Measurements from ENCODE around the gene BCORL1. TPM values are rescaled to one million over a fixed set of nuclear protein-coding genes. Genes with fewer than 3 reads are reported as not detected.

BCORL1 gene
- total RNA-seq, 1 experiment from 2014 or later = 1.7 TPM

GRCh38 chrX:130060122-130061069, 78.0 kb downstream of the BCORL1 start:
- peak; percentile 86 for DNase-seq (ENCODE audit: low spot score)

GRCh38 chrX:130066975-130067615, 84.7 kb downstream of the BCORL1 start:
- no peak for DNase-seq (ENCODE audit: low spot score)

GRCh38 chrX:130071611-130072344, 89.3 kb downstream of the BCORL1 start:
- no peak for DNase-seq (ENCODE audit: low spot score)

DNA sequence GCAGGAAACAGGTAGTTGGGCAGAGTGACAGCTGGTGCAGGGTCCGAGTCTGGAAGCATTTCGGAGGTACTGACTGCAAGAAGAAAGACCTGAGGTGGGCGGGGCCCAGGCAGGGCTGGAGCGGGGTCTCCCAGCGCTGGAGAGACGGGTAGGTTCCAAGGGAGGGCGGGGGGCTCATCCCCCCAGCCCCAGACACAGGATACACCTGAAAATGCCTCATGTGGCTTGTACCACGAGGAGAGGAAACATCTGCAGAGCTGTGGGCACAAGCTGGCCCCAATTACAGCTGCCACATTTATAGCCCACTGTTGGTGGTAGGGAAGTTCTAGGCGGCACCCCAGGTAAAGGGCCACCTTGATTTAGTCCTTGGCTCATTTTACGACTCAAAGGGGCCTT, 89.9 kb downstream of the BCORL1 start:
- DNase-seq (ENCODE audit: low spot score) = no peak

GRCh38 chrX:130075777-130076176, 93.3 kb downstream of the BCORL1 start:
- no peak for DNase-seq (ENCODE audit: low spot score)

GRCh38 chrX:130079824-130080406, 97.5 kb downstream of the BCORL1 start:
- DNase-seq (ENCODE audit: low spot score) = peak; percentile 86

DNA sequence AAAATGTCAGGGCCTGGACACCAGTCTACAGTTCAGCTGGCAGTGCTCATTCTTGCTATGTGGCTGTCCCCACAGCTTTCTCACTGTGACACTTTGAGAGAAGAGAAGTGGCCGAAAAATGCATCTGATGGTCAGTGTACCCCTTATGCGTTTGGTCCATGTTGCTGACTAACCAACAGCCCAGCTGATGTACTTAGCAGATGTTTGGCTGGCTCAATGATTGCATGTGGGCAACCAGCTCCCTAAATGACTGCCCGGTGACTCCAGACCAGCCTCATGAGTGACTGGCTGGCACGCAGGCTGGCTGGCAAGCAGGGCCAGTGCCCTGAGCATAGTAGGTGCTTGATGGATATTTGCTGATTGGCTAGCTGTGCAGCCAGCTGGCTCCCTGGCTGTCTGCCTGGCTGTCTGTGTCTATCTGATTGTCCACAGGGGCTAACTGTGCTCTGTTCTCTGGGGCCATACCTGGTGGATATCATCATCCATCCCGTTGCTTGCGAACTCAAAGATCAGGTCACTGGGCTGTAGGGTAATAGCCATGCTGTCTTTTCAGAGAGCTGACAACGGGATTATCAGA, 98.4 kb downstream of the BCORL1 start:
- no peak for DNase-seq (ENCODE audit: low spot score)

DNA sequence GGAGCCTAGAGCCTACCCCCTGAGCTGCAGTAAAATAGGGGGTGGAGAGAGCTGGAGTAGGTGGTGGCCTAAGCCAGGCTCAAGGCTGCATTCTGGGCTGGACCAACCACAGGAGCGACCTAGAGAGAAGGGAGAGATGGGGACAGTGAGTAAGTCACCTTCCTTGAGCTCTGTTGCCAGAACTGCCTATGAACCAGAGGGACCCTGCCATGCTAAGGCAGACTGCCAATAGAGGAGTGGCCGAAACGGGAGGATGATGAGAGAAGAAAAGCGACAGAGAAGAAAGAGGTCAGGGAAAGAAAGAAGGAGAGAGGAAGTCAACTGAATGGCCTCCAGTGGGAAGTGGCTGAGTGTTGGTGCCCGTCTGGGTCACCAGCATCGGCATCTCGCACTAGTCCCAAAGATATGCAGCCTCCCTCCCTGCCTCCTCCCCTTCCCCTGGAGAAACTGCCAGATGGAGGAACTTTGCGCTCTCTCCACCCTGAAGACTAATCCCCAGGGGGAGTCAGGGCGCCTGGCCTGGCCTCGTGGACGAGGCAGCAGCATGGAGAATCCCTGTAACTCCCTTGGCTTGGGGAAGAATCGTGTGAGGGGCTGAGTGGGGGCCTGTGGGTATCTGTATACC, 99.1 kb downstream of the BCORL1 start:
- DNase-seq (ENCODE audit: low spot score) = no peak

- DNase-seq (ENCODE audit: low spot score) = no peak
Measured at GRCh38 chrX:130082244-130083106, 100.0 kb downstream of the BCORL1 start.

- DNase-seq (ENCODE audit: low spot score) = no peak
Measured at GRCh38 chrX:130083107-130083490, 100.7 kb downstream of the BCORL1 start.

DNA sequence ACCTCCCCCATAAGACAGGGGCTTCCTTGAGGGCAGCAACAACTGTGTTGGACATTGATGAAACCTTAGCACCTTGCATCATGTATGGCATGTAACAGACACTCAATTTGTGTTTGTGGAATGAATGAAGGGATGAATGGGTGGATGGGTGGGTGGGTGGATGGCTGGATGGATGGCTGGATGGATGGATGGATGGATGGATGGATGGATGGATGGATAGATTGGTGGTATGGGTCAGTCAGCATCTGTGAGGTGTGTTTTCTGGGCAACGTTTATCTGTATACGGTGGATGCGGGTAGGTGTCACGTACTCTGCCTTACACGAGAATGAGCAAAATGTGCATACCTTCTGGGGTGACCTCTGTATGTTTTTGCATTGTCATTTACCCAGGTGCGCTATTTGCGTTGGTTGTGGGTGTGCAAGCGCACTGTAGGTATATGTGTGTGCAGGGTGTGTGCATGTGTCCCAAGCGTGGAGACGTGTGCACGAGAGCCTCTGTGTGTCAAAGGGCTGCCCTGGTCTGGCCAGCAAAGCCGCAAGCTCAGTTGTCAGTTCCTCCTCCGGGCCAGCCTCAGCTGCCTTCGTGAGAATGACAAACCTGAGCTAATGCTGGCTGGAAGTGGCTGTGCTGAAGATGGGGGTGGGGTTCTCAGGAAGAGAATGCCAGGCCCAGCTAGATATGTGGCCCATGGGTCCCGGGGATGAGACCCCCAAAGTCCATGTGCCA, 101.4 kb downstream of the BCORL1 start:
- DNase-seq (ENCODE audit: low spot score) = no peak

DNA sequence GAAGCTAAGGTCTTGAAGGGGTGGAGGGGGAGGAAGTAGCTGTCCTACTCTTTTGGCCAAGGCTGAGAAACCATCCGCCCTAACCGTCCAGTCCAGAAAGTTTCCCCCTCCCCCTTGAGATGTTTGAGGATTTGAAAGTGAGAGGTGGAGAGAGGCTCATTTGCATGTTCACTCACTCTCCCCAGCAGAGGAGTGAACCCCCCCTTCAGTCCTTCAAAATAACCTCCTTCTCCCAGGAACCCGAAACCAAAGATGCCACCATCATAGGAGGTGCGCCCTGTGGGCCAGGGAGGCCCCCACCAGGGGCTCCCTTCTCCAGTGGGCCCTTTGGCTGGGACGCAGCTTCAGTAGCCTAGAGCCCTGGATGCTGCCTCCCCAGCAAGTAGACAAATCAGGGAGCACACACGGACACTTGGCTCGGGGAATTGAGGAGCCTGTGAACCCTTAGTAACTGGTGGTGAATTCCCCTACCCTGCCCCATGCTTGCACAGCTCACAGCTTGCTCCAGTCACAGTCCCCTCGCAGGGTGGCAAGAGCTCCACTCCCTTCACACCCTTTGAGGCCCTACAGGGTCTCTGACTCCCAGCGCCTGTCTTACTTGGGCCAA, 102.3 kb downstream of the BCORL1 start:
- no peak for DNase-seq (ENCODE audit: low spot score)

GRCh38 chrX:130085551-130086446, 103.4 kb downstream of the BCORL1 start:
- DNase-seq (ENCODE audit: low spot score) = no peak

DNA sequence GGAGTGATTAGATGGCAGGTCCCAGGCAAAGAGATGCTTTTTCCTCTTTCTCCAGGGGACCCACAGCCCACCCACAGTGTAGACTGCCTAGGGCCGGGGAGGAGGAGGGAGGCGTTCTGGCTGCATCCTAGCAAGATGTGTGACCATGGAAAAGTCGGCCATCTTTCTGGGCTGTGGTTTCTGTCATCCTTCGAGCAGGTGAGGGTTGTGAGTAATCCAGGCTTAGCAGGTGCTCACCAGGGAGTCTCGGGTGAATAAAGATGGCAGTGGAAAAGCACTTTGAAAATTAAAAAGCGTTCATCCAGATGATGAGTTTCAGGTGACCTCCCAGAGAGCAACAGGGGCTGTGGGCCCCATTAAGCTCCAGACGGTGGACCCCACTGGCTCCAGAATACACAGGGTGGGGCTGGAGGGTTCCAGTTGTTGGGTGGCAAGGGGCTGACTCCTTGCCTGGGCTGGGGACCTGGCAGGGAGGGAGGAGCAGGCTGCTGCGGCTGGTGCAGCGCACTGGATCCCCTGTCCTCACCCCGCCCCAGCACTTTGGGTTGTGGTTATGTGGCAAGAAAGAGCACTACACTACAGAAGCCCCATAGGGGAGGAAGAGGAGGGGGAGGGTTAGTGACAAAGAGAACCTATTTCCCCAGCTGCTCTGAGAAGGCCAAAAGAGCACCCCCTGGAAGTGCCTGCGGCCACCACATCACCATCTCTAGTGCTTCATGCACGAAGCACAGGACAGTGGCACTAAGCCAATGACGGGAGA, 104.2 kb downstream of the BCORL1 start:
- no peak for DNase-seq (ENCODE audit: low spot score)

DNA sequence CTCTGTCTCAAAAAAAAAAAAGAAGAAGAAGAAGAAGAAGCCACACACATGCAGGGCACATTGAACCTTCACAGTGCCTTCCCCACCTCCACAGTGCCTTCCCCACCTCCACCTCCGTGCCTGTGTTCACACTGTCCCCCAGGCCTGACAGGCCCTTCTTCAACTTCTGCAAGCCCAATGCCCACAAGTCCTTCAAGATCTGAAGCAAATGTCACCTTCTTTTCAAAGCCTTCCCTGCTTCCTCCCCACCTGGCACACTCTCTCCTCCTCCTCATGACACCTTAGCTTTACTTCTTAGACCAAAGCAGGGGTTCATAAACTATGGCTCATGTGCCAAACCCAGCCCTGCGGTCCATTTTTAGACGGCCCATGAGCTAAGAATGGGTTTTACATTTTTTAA, 107.9 kb downstream of the BCORL1 start:
- DNase-seq (ENCODE audit: low spot score) = no peak

DNA sequence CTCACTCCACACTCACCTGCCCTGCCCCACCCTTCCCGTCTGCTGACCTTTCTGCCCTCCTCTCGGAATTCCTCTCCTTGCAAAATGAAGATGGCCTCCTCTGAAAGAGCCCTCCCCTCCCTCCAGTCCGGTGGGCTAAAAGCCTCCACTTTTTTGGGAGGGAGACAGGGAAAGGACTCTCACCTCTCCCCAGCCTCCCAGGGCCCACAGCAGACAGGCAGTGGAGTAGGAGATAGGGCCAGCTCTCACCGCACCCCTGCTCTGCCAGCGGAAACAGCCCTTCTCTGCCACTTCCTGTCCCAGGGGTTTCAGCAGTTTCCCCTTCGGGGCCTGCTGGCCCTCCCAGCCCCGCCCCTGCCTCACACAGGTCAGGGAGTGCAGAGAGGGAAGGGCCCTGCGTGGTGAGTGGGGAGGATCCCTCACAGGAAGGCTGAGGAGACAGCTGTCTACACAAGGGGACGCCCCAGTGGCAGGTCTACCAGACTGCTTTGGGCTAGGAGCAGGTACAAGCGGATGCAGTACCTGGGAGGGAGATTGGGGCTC, 109.6 kb downstream of the BCORL1 start:
- DNase-seq (ENCODE audit: low spot score) = peak; percentile 55

GRCh38 chrX:130093271-130093670, 110.8 kb downstream of the BCORL1 start:
- no peak for DNase-seq (ENCODE audit: low spot score)
